Ovary (tissue), 3 donors: Measurements from ENCODE around the gene CYP2U1.

Experiments used
- CTCF ChIP-seq, 3 donors: fragments of 450-650 bp in 2 of 3; fragments of 200-600 bp in 1 of 3; IDR thresholded peaks; one replicate each; pipeline versions ENCODE4 v1.5.1 to v1.8.0; 2016 to 2022; ENCODE audit warnings: antibody characterized with exemption in 3 of 3, mild to moderate bottlenecking in 1 of 3
- POLR2A ChIP-seq: fragments of 450-650 bp; IDR thresholded peaks from one replicate; pipeline ENCODE4 v1.6.1; 2017; ENCODE audit warnings: antibody characterized with exemption, mild to moderate bottlenecking, moderate library complexity
- donor health status: DM: no; HTN: no; CAD: no.

- TF ChIP-seq POLR2A (no peak), CTCF (IDR thresholded peaks at IDR 0.05) (peak; percentile 54 to 78 (median 74))
These were observed 18.0 kb upstream of the CYP2U1 start for GRCh38 chr4:107913283-107913899.
